ENCODE measurements around the gene TNN.

DNA sequence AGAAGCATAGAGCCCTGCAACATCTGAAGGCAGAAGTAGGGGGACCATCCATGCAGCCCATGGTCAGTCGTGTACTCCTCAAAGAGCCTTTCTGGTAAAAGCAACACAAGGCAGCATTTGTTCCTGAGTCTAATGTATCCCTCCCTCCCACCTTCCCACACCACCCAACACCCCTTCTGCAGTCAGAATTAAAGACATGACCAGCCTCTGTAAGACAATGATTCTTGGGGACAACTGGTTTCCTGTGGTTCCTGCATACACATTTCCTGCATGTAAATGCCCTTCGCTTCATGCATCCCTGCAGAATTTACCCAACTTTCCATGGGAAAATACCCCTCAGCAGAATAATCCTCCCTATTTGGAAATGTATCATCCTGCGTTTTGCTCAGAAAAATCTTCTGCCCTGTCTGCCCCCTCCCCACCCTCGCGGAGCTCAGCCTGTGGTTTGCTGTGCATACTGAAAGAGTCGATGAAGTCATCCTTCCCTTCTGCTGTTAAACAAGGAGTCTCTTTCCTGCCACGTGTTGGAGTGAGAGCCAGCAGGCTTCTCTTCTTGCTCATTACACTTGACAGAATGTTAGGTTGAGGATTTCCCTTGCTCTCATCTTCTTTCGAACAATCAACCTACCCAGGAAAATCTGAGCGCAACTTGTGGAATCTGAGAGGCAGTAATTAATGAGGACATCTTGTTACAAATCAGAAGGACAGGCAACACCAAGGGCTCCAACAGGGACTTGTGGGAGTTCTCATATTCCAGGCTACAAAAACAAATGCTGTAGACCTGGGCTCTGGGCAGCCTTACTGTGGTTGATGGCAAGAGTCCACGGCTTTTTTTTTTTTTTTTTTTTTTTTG is 4.7 kb downstream of the TNN start:
- no peak for TF ChIP-seq GATA2 (IDR thresholded peaks at IDR 0.05; ENCODE audit: low read depth, low read length)
- no peak for TF ChIP-seq GATA3 (IDR thresholded peaks at IDR 0.05; ENCODE audit: low read depth, low read length)
